ENCODE results near the gene INO80E. TPM values are rescaled to one million over a fixed set of nuclear protein-coding genes. Genes with fewer than 3 reads are reported as not detected.
A peak's percentile ranks its signal among the peaks of the same experiment; 100 is the strongest.

The INO80E gene
- total RNA-seq, 2 experiments from 2014 or later, result 83.8 to 91.1 TPM

DNA sequence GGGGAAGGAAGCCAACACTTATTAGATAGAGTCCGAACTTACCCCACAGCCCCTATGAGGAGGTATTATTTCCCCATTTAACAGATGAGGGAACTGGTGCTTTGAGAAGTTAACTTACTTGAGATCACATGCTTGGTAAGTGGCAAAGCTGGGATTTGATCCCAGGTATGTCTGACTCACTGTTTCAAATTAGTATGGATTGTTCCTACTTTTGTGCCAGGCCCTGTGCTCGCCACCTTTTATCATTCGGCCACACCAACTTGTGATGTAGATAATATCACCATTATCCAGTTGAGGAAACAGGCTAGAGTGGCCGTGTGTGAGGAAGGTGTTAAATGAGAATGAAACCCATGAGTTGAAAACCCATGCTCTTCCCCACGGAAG, 11.3 kb upstream of the INO80E start:
- Mint-ChIP-seq H3K9me3 (no peaks in the 10 kb centered on the region), H3K4me1 (no peaks in the 10 kb centered on the region), H3K27ac (no peak overlapping the region), H3K27me3 (no peaks in the 10 kb centered on the region), H3K4me3 (no peak overlapping the region), H3K36me3 (peaks cover 8% of the 10 kb centered on the region)
- DNase-seq, result no peak

DNA sequence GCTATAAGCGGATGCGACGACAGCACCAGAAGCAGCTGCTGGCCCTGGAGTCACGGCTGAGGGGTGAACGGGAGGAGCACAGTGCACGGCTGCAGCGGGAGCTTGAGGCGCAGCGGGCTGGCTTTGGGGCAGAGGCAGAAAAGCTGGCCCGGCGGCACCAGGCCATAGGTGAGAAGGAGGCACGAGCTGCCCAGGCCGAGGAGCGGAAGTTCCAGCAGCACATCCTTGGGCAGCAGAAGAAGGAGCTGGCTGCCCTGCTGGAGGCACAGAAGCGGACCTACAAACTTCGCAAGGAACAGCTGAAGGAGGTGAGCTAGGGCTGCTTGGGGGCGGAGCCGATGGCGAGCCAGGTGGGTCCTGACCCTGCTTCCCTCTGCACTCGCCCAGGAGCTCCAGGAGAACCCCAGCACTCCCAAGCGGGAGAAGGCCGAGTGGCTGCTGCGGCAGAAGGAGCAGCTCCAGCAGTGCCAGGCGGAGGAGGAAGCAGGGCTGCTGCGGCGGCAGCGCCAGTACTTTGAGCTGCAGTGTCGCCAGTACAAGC, 10.7 kb upstream of the INO80E start:
- H3K27ac Mint-ChIP-seq, result no peak overlapping the region
- H3K4me3 Mint-ChIP-seq, result no peak overlapping the region
- H3K27me3 Mint-ChIP-seq, result no peaks in the 10 kb centered on the region
- H3K4me1 Mint-ChIP-seq, result no peaks in the 10 kb centered on the region
- no peak for DNase-seq
- H3K9me3 Mint-ChIP-seq, result no peaks in the 10 kb centered on the region
- peaks cover 8% of the 10 kb centered on the region for H3K36me3 Mint-ChIP-seq

DNA sequence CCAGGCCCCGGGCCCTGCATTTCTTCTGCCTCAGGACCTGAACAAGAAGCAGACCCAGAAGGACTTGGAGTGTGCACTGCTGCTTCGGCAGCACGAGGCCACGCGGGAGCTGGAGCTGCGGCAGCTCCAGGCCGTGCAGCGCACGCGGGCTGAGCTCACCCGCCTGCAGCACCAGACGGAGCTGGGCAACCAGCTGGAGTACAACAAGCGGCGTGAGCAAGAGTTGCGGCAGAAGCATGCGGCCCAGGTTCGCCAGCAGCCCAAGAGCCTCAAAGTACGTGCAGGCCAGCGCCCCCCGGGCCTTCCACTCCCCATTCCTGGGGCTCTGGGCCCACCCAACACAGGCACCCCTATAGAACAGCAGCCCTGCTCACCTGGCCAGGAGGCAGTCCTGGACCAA, 9.8 kb upstream of the INO80E start:
- Mint-ChIP-seq H3K9me3 (no peaks in the 10 kb centered on the region), H3K4me1 (no peaks in the 10 kb centered on the region), H3K27me3 (no peaks in the 10 kb centered on the region), H3K27ac (no peak overlapping the region), H3K4me3 (no peak overlapping the region), H3K36me3 (peaks cover 8% of the 10 kb centered on the region)
- DNase-seq, result no peak

DNA sequence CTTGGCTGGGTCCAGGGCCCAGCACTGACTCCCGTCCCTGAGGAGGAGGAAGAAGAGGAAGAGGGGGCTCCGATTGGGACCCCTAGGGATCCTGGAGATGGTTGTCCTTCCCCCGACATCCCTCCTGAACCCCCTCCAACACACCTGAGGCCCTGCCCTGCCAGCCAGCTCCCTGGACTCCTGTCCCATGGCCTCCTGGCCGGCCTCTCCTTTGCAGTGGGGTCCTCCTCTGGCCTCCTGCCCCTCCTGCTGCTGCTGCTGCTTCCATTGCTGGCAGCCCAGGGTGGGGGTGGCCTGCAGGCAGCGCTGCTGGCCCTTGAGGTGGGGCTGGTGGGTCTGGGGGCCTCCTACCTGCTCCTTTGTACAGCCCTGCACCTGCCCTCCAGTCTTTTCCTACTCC, 9.1 kb upstream of the INO80E start:
- Mint-ChIP-seq H3K36me3 (peaks cover 8% of the 10 kb centered on the region), H3K4me1 (no peaks in the 10 kb centered on the region), H3K4me3 (no peak overlapping the region), H3K27me3 (no peaks in the 10 kb centered on the region), H3K9me3 (no peaks in the 10 kb centered on the region), H3K27ac (no peak overlapping the region)
- no peak for DNase-seq

DNA sequence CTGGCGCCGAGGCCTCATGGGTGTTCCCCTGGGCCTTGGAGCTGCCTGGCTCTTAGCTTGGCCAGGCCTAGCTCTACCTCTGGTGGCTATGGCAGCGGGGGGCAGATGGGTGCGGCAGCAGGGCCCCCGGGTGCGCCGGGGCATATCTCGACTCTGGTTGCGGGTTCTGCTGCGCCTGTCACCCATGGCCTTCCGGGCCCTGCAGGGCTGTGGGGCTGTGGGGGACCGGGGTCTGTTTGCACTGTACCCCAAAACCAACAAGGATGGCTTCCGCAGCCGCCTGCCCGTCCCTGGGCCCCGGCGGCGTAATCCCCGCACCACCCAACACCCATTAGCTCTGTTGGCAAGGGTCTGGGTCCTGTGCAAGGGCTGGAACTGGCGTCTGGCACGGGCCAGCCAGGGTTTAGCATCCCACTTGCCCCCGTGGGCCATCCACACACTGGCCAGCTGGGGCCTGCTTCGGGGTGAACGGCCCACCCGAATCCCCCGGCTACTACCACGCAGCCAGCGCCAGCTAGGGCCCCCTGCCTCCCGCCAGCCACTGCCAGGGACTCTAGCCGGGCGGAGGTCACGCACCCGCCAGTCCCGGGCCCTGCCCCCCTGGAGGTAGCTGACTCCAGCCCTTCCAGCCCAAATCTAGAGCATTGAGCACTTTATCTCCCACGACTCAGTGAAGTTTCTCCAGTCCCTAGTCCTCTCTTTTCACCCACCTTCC, 8.5 kb upstream of the INO80E start:
- H3K4me1 Mint-ChIP-seq, result no peaks in the 10 kb centered on the region
- no peaks in the 10 kb centered on the region for H3K9me3 Mint-ChIP-seq

DNA sequence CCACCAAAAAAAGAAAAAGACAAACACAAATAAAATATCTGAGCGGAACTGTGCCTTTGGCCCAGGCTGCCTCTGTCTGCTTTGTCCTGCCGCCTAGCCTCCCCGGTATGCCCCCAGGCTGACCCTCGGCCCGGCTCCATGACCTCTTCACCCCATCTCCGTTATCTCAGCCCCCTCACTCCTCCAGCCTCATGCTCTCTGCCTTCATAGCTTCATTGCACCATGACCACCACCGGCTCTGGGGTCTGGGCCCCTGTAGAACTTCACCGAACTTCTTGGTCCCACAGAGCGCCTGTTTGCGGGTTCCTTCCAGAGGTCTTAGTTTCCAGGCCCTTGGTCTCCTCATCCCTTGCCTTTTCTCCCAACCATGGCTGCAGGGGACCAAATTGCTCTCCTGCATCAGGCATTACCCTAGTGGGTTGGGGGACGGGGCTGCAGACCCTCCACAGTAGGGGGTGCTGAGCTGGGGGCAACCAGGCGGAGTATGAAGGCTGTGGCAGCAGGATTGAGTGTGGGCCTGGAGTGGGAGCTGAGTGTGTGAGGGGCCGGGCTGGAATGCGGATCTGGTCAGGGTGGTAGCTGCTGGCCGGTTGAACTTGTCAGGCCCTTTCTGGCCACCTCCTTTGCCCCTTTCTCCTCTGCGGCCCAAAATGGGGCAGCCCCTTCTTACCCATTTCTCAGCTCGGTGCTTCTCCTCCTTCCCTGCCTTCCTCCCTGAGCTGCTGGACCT, 7.5 kb upstream of the INO80E start:
- peaks cover 8% of the 10 kb centered on the region for H3K36me3 Mint-ChIP-seq
- no peaks in the 10 kb centered on the region for H3K4me1 Mint-ChIP-seq
- no peaks in the 10 kb centered on the region for H3K27me3 Mint-ChIP-seq

More for the DNA sequence above, 8.5 kb upstream of the INO80E start:
- peaks cover 8% of the 10 kb centered on the region for H3K36me3 Mint-ChIP-seq
- H3K27me3 Mint-ChIP-seq, result no peaks in the 10 kb centered on the region
- H3K27ac Mint-ChIP-seq, result no peak overlapping the region
- DNase-seq, result no peak
- no peak overlapping the region for H3K4me3 Mint-ChIP-seq

DNA sequence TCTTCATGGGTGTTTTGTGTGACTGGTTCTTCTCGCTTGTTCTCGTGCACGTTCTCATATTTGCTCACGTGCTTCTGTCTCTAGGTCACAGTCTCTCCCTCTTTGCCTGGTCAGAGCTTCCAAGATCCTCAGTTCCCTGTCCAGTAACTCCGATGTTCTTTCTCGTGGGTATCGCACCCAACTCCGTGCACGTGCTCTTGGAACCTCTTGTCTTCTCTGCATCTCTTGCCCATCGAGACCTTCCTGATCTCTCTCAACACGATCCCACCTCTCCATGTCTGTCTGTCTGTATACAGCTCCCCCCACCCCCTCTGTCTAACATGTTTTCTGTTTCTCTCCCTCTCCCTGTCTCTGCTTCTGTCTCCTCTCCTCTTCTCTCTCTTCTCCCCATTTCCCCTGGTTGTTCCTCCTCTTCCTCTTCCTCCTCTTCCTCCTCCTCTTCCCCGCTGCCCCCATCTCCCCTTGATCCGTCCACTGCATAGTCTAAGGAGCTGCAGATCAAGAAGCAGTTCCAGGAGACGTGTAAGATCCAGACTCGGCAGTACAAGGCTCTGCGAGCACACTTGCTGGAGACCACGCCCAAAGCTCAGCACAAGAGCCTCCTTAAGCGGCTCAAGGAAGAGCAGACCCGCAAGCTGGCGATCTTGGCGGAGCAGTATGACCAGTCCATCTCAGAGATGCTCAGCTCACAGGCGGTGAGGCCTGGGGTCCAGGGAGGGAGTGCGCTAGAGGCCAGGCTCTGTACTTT, 6.8 kb upstream of the INO80E start:
- DNase-seq, result no peak
- no peak overlapping the region for H3K27ac Mint-ChIP-seq
- H3K4me3 Mint-ChIP-seq, result no peak overlapping the region
- H3K36me3 Mint-ChIP-seq, result peaks cover 10% of the 10 kb centered on the region
- no peaks in the 10 kb centered on the region for H3K27me3 Mint-ChIP-seq
- peaks cover 4% of the 10 kb centered on the region for H3K4me1 Mint-ChIP-seq
- H3K9me3 Mint-ChIP-seq, result no peaks in the 10 kb centered on the region

More for the DNA sequence above, 7.5 kb upstream of the INO80E start:
- Mint-ChIP-seq H3K27ac (no peak overlapping the region), H3K4me3 (no peak overlapping the region), H3K9me3 (no peaks in the 10 kb centered on the region)
- no peak for DNase-seq

DNA sequence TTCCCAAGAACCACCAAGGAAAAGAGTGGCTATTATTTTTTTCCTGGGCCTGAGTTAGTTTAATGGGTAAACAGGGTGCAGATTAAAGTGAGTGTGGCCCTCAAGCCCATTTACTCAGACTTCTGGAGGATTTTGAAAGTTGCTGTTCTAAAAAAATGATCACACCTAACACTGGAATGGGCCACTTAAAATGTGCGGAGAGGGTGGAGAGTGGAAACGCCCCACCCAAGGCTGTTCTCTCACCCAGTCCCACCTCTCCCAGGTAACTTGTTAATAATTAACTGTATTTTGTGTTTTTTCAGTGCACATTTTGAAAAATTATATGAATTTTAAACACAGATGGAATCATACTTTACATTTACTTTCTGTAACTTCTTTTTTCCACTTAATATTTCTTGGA, 6.0 kb upstream of the INO80E start:
- H3K4me1 Mint-ChIP-seq, result peaks cover 10% of the 10 kb centered on the region
- H3K27me3 Mint-ChIP-seq, result no peaks in the 10 kb centered on the region
- H3K36me3 Mint-ChIP-seq, result peaks cover 14% of the 10 kb centered on the region
- DNase-seq, result no peak
- H3K9me3 Mint-ChIP-seq, result no peaks in the 10 kb centered on the region
- H3K4me3 Mint-ChIP-seq, result no peak overlapping the region
- no peak overlapping the region for H3K27ac Mint-ChIP-seq

DNA sequence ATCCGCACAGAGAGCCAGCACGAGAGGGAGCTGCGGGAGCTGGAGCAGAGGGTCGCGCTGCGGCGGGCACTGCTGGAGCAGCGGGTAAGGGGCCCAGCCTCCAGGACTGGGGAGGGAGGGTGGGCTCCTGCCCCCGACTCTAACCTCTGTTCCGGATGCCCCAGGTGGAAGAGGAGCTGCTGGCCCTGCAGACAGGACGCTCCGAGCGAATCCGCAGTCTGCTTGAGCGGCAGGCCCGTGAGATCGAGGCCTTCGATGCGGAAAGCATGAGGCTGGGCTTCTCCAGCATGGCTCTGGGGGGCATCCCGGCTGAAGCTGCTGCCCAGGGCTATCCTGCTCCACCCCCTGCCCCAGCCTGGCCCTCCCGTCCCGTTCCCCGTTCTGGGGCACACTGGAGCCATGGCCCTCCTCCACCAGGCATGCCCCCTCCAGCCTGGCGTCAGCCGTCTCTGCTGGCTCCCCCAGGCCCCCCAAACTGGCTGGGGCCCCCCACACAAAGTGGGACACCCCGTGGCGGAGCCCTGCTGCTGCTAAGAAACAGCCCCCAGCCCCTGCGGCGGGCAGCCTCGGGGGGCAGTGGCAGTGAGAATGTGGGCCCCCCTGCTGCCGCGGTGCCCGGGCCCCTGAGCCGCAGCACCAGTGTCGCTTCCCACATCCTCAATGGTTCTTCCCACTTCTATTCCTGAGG, 5.0 kb upstream of the INO80E start:
- Mint-ChIP-seq H3K27me3 (no peaks in the 10 kb centered on the region), H3K27ac (no peak overlapping the region), H3K4me1 (peaks cover 15% of the 10 kb centered on the region), H3K9me3 (no peaks in the 10 kb centered on the region), H3K36me3 (peaks cover 12% of the 10 kb centered on the region), H3K4me3 (no peak overlapping the region)
- no peak for DNase-seq

DNA sequence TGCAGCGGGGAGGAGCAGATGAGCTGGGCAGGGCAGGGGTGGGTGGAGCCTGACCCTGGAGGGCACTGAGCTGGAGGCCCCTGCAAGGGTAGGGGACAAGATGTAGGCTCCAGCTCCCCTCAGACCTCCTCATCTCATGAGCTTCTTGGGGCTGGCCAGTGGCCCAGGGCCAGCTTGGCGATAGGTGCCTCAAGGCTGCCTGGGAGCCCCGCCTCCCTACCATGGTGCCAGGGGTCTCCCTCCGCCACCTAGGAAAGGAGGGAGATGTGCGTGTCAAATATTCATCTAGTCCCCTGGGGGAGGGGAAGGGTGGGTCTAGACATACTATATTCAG, 4.5 kb upstream of the INO80E start:
- Mint-ChIP-seq H3K9me3 (no peaks in the 10 kb centered on the region), H3K27ac (no peak overlapping the region), H3K4me1 (peaks cover 15% of the 10 kb centered on the region), H3K36me3 (peaks cover 17% of the 10 kb centered on the region), H3K27me3 (no peaks in the 10 kb centered on the region), H3K4me3 (no peak overlapping the region)
- DNase-seq, result no peak

DNA sequence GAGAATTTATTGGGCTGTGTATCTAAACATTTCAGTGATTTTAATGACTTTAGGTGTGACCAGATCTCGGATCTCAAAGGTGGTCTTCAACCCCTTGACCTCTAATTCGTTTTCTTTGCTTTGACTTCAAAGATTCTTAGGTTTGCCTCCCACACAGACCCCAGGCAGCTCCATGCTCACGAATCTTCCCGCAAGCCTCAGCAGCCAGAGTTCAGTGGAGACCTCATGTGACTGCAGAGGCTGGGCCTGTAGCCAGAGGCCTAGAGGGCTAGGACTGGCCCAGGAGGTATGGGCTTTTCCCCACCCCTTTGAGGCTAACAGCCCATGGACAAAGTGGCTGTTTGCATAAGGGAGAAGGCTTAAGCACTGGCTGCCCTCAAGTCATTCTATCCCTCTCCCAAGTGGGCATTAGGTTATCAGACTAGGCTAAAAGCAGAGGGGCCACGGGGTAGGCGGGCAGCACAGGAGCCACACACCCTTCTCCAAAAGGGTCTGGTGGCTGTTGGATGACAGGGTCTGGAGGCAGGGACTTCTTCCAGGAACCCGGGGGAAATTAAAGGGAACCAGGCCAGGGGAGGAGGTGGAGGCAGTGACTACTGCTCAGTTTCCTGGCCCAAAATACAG, 3.6 kb upstream of the INO80E start:
- H3K36me3 Mint-ChIP-seq, result peaks cover 20% of the 10 kb centered on the region
- H3K4me1 Mint-ChIP-seq, result peaks cover 20% of the 10 kb centered on the region
- DNase-seq, result no peak
- no peak overlapping the region for H3K4me3 Mint-ChIP-seq
- no peaks in the 10 kb centered on the region for H3K27me3 Mint-ChIP-seq
- peak overlapping the region; percentile 74 for H3K27ac Mint-ChIP-seq
- H3K9me3 Mint-ChIP-seq, result no peaks in the 10 kb centered on the region

DNA sequence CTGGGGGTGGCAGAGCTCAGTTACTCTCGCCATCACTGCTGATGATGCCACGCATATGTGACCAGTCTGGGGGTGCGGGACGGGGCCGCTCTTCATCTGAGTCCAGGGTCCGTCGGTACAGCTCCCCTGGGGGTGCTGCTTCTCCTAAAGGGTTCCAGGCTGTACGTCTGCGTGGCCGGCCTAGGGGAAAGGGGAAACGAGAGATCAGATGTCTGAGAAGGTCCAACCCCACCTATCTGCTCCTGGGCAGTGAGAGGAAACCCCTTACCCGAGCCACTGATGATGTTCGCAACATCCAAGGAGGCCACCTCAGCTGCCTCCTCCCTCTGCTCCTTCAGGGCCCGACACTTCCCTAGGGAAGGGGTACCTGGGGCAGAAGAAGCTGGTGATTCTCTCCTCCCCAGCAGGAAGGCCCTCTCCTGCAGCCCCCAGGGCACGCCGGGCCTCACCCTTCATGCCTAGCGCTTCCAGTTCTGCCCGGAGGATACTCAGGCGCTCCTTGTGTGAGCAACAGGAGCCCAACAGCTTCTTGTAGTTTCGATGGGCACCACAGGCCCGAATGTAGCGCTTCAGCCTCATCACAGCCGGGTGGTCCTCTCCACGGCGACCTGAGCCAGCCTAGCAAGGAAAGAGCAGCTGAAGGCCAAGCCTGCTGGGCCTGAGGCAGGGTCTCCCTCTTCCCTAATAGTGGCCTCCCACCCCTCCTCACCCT, 2.7 kb upstream of the INO80E start:
- no peaks in the 10 kb centered on the region for H3K27me3 Mint-ChIP-seq
- peaks cover 27% of the 10 kb centered on the region for H3K36me3 Mint-ChIP-seq
- H3K9me3 Mint-ChIP-seq, result no peaks in the 10 kb centered on the region
- H3K4me3 Mint-ChIP-seq, result no peak overlapping the region
- peaks cover 26% of the 10 kb centered on the region for H3K4me1 Mint-ChIP-seq
- DNase-seq, result no peak
- H3K27ac Mint-ChIP-seq, result no peak overlapping the region

DNA sequence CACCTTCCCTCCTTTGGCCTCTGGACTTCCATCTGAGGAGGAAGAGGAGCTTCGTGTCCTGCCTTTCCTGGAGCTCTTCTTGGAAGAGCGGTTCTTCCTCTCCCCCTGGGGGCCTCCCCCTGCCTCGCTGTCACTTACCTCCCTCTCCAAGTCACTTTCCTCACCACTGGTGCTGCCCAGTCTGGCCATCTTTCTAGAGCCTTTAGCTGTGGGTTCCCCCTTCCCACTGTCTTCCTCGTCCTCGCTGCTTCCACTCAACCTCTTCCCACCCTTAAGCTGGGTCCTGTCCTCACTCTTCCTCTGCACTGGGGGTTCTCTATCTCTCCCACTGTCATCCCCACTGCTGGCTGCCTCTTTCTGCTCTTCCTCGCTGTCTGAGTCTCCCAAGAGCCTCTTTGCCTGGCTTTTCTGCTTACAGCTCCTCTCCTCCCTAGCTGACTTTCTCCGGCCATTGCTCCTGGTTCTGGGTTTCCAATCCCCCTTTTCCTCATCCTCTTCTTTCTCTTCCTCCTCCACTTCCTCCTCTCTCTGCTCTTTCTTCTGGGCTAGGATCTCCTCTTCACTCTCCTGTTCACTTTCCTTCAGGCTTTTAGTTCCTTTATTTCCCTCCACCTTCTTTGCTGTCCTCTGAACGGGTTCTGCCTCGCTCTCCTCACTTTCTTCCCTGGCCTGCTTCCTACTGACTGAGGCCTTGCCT, 2.0 kb upstream of the INO80E start:
- no peak for DNase-seq
- Mint-ChIP-seq H3K9me3 (no peaks in the 10 kb centered on the region), H3K36me3 (peaks cover 29% of the 10 kb centered on the region), H3K27me3 (no peaks in the 10 kb centered on the region), H3K27ac (peak overlapping the region; percentile 50), H3K4me1 (peaks cover 27% of the 10 kb centered on the region), H3K4me3 (peak overlapping the region; percentile 99)

All from activated naive CD8-positive, alpha-beta T cell treated with anti-CD3 and anti-CD28 coated beads for 36 hours (primary cell).